ENCODE measurements around the gene TTC28.

The TTC28 gene

GRCh38 chr22:28351476-28351875 lies 328.2 kb downstream of the TTC28 start:
- DNase-seq (ENCODE audit: low spot score), result no peak

GRCh38 chr22:28348613-28349609 lies 330.7 kb downstream of the TTC28 start:
- DNase-seq (ENCODE audit: low spot score), result no peak

- no peak for DNase-seq (ENCODE audit: low spot score)
Measured at GRCh38 chr22:28346308-28346707, 333.3 kb downstream of the TTC28 start.

GRCh38 chr22:28344918-28345703 lies 334.5 kb downstream of the TTC28 start:
- no peak for DNase-seq (ENCODE audit: low spot score)

- no peak for DNase-seq (ENCODE audit: low spot score)
Measured at GRCh38 chr22:28341001-28341400, 338.6 kb downstream of the TTC28 start.

- DNase-seq (ENCODE audit: low spot score), result no peak
Measured at GRCh38 chr22:28333088-28333487, 346.6 kb downstream of the TTC28 start.

- no peak for DNase-seq (ENCODE audit: low spot score)
Measured at GRCh38 chr22:28332410-28332809, 347.2 kb downstream of the TTC28 start.

GRCh38 chr22:28331695-28332094 lies 347.9 kb downstream of the TTC28 start:
- DNase-seq (ENCODE audit: low spot score), result no peak

GRCh38 chr22:28329186-28330073 lies 350.2 kb downstream of the TTC28 start:
- DNase-seq (ENCODE audit: low spot score), result no peak

GRCh38 chr22:28328756-28329155 lies 350.9 kb downstream of the TTC28 start:
- DNase-seq (ENCODE audit: low spot score), result no peak

GRCh38 chr22:28316014-28316413 lies 363.6 kb downstream of the TTC28 start:
- DNase-seq (ENCODE audit: low spot score), result no peak

- no peak for DNase-seq (ENCODE audit: low spot score)
Measured at GRCh38 chr22:28314959-28315358, 364.7 kb downstream of the TTC28 start.

- no peak for DNase-seq (ENCODE audit: low spot score)
Measured at GRCh38 chr22:28310299-28310698, 369.3 kb downstream of the TTC28 start.

- no peak for DNase-seq (ENCODE audit: low spot score)
Measured at GRCh38 chr22:28299753-28300152, 379.9 kb downstream of the TTC28 start.

- DNase-seq (ENCODE audit: low spot score), result no peak
Measured at GRCh38 chr22:28299309-28299708, 380.3 kb downstream of the TTC28 start.

GRCh38 chr22:28297504-28297903 lies 382.1 kb downstream of the TTC28 start:
- DNase-seq (ENCODE audit: low spot score), result no peak

- no peak for DNase-seq (ENCODE audit: low spot score)
Measured at GRCh38 chr22:28296452-28296851, 383.2 kb downstream of the TTC28 start.

- DNase-seq (ENCODE audit: low spot score), result no peak
Measured at GRCh38 chr22:28283068-28283654, 396.5 kb downstream of the TTC28 start.

- no peak for DNase-seq (ENCODE audit: low spot score)
Measured at GRCh38 chr22:28282405-28283067, 397.1 kb downstream of the TTC28 start.

GRCh38 chr22:28279888-28280287 lies 399.8 kb downstream of the TTC28 start:
- no peak for DNase-seq (ENCODE audit: low spot score)

GRCh38 chr22:28269277-28269676 lies 410.4 kb downstream of the TTC28 start:
- DNase-seq (ENCODE audit: low spot score), result no peak

Data from CD4-positive, alpha-beta T cell treated with Interleukin-6 at 100 ng/mL for 8 hours (primary cell).